ENCODE measurements around the gene FCN3. TPM values are rescaled to one million over a fixed set of nuclear protein-coding genes. Genes with fewer than 3 reads are reported as not detected.
A peak's percentile ranks its signal among the peaks of the same experiment; 100 is the strongest.

FCN3 gene
- total RNA-seq, 1 donor from 2014 or later = not detected

GRCh38 chr1:27336756-27337155, 37.9 kb downstream of the FCN3 start:
- no peak for TF ChIP-seq CTCF (conservative IDR thresholded peaks at IDR 0.05; ENCODE audit: low read depth, low read length)
- H3K4me3 ChIP-seq (ENCODE audit: low read depth, low read length) = no peak overlapping the region
- no peak for DNase-seq (ENCODE audit: low read depth)

- no peak overlapping the region for H3K4me3 ChIP-seq (ENCODE audit: low read depth, low read length)
- no peak for DNase-seq (ENCODE audit: low read depth)
- TF ChIP-seq CTCF (conservative IDR thresholded peaks at IDR 0.05; ENCODE audit: low read depth, low read length) = no peak
Observed at GRCh38 chr1:27335506-27336422, 38.9 kb downstream of the FCN3 start.

- no peak for TF ChIP-seq CTCF (conservative IDR thresholded peaks at IDR 0.05; ENCODE audit: low read depth, low read length)
- DNase-seq (ENCODE audit: low read depth) = no peak
- H3K4me3 ChIP-seq (ENCODE audit: low read depth, low read length) = no peak overlapping the region
Observed at GRCh38 chr1:27333717-27334279, 40.8 kb downstream of the FCN3 start.

- peak; percentile 89 for TF ChIP-seq CTCF (conservative IDR thresholded peaks at IDR 0.05; ENCODE audit: low read depth, low read length)
Observed at GRCh38 chr1:27332536-27333281, 41.9 kb downstream of the FCN3 start.

GRCh38 chr1:27331922-27332321, 42.7 kb downstream of the FCN3 start:
- TF ChIP-seq CTCF (conservative IDR thresholded peaks at IDR 0.05; ENCODE audit: low read depth, low read length) = no peak
- no peak overlapping the region for H3K4me3 ChIP-seq (ENCODE audit: low read depth, low read length)
- DNase-seq (ENCODE audit: low read depth) = no peak

More at GRCh38 chr1:27332536-27333281, 41.9 kb downstream of the FCN3 start:
- DNase-seq (ENCODE audit: low read depth) = no peak
- H3K4me3 ChIP-seq (ENCODE audit: low read depth, low read length) = no peak overlapping the region

GRCh38 chr1:27331426-27331825, 43.2 kb downstream of the FCN3 start:
- no peak overlapping the region for H3K4me3 ChIP-seq (ENCODE audit: low read depth, low read length)
- TF ChIP-seq CTCF (conservative IDR thresholded peaks at IDR 0.05; ENCODE audit: low read depth, low read length) = no peak
- no peak for DNase-seq (ENCODE audit: low read depth)

Measured in epithelial cell of proximal tubule (primary cell).